HEK293 (cell line): Measurements from ENCODE around the gene PREX1.
A peak's percentile ranks its signal among the peaks of the same experiment; 100 is the strongest.

Experiments used
- AEBP2 ChIP-seq: fragments of 450-650 bp; formaldehyde crosslinking; IDR thresholded peaks from 2 replicates; pipeline ENCODE4 v1.5.1; 2016; ENCODE audit warnings: missing biosample characterization, missing genetic modification characterization, borderline replicate concordance
- ATF2 ChIP-seq: fragments of 450-650 bp; formaldehyde crosslinking; IDR thresholded peaks from 2 replicates; pipeline ENCODE4 v1.5.1; 2016; ENCODE audit warnings: missing biosample characterization, missing genetic modification characterization, low read depth
- GFI1B ChIP-seq: fragments of 450-650 bp; formaldehyde crosslinking; IDR thresholded peaks from 2 replicates; pipeline ENCODE4 v1.5.1; 2016; ENCODE audit warnings: missing biosample characterization, missing genetic modification characterization
- HOXA7 ChIP-seq: sonication (generic); formaldehyde crosslinking; IDR thresholded peaks from 2 replicates; pipeline ENCODE4 v1.8.1; 2022; ENCODE audit warnings: missing genetic modification reagents, borderline replicate concordance
- HOXC10 ChIP-seq: sonication (generic); formaldehyde crosslinking; IDR thresholded peaks from 2 replicates; pipeline ENCODE4 v1.8.1; 2023; ENCODE audit warnings: mild to moderate bottlenecking, missing genetic modification reagents
- MYNN ChIP-seq: fragments of 450-650 bp; formaldehyde crosslinking; IDR thresholded peaks from 2 replicates; pipeline ENCODE4 v1.5.1; 2016; ENCODE audit warnings: missing biosample characterization, missing genetic modification characterization, borderline replicate concordance
- ZBTB6 ChIP-seq: fragments of 450-650 bp; formaldehyde crosslinking; IDR thresholded peaks from 2 replicates; pipeline ENCODE4 v1.5.1; 2017; ENCODE audit warnings: missing biosample characterization, missing genetic modification characterization
- ZBTB7A ChIP-seq: fragments of 450-650 bp; formaldehyde crosslinking; IDR thresholded peaks from 2 replicates; pipeline ENCODE4 v1.5.1; 2016; ENCODE audit warnings: low read depth, missing biosample characterization, missing genetic modification characterization
- ZEB2 ChIP-seq: fragments of 450-650 bp; formaldehyde crosslinking; IDR thresholded peaks from 2 replicates; pipeline ENCODE4 v1.5.1; 2016; ENCODE audit warnings: missing biosample characterization, missing genetic modification characterization
- ZFHX2 ChIP-seq: fragments of 450-650 bp; formaldehyde crosslinking; conservative IDR thresholded peaks from 2 replicates; pipeline ENCODE4 v1.5.1; 2016; ENCODE audit warnings: missing biosample characterization, missing genetic modification characterization
- ZFP3 ChIP-seq: fragments of 450-650 bp; formaldehyde crosslinking; IDR thresholded peaks from 2 replicates; pipeline ENCODE4 v1.5.1; 2016; ENCODE audit warnings: low read depth, missing biosample characterization, missing genetic modification characterization
- ZFP41 ChIP-seq: fragments of 450-650 bp; formaldehyde crosslinking; IDR thresholded peaks from 2 replicates; pipeline ENCODE4 v1.5.1; 2016; ENCODE audit warnings: missing biosample characterization, missing genetic modification characterization, borderline replicate concordance
- ZNF146 ChIP-seq: fragments of 450-650 bp; formaldehyde crosslinking; IDR thresholded peaks from 2 replicates; pipeline ENCODE4 v1.5.1; 2016; ENCODE audit warnings: missing biosample characterization, missing genetic modification characterization
- ZNF157 ChIP-seq: fragments of 450-650 bp; formaldehyde crosslinking; IDR thresholded peaks from 2 replicates; pipeline ENCODE4 v1.5.1; 2016; ENCODE audit warnings: missing biosample characterization, missing genetic modification characterization
- ZNF174 ChIP-seq: fragments of 450-650 bp; formaldehyde crosslinking; IDR thresholded peaks from 2 replicates; pipeline ENCODE4 v1.5.0; 2017; ENCODE audit warnings: missing biosample characterization, mild to moderate bottlenecking, missing genetic modification characterization
- ZNF302 ChIP-seq: fragments of 450-650 bp; formaldehyde crosslinking; IDR thresholded peaks from 2 replicates; pipeline ENCODE4 v1.5.1; 2016; ENCODE audit warnings: missing biosample characterization, missing genetic modification characterization, low read depth
- ZNF37A ChIP-seq: fragments of 450-650 bp; IDR thresholded peaks from 2 replicates; pipeline ENCODE4 v1.5.1; 2018; ENCODE audit warnings: missing biosample characterization, missing genetic modification characterization
- ZNF394 ChIP-seq: fragments of 450-650 bp; formaldehyde crosslinking; IDR thresholded peaks from 2 replicates; pipeline ENCODE4 v1.5.1; 2016; ENCODE audit warnings: missing biosample characterization, missing genetic modification characterization, mild to moderate bottlenecking, moderate library complexity, borderline replicate concordance
- ZNF404 ChIP-seq: fragments of 450-650 bp; formaldehyde crosslinking; IDR thresholded peaks from 2 replicates; pipeline ENCODE4 v1.5.1; 2017; ENCODE audit warnings: missing biosample characterization, missing genetic modification characterization
- ZNF48 ChIP-seq: fragments of 450-650 bp; formaldehyde crosslinking; IDR thresholded peaks from 2 replicates; pipeline ENCODE4 v1.5.1; 2016; ENCODE audit warnings: missing biosample characterization, missing genetic modification characterization
- ZNF501 ChIP-seq: fragments of 450-650 bp; formaldehyde crosslinking; IDR thresholded peaks from 2 replicates; pipeline ENCODE4 v1.5.1; 2016; ENCODE audit warnings: missing biosample characterization, missing genetic modification characterization
- ZNF521 ChIP-seq: fragments of 450-650 bp; formaldehyde crosslinking; IDR thresholded peaks from 2 replicates; pipeline ENCODE4 v1.5.1; 2017; ENCODE audit warnings: missing biosample characterization, mild to moderate bottlenecking, missing genetic modification characterization
- ZNF561 ChIP-seq: fragments of 450-650 bp; IDR thresholded peaks from 2 replicates; pipeline ENCODE4 v1.5.1; 2018; ENCODE audit warnings: missing biosample characterization, missing genetic modification characterization, borderline replicate concordance
- ZNF624 ChIP-seq: fragments of 450-650 bp; formaldehyde crosslinking; IDR thresholded peaks from 2 replicates; pipeline ENCODE4 v1.5.1; 2017; ENCODE audit warnings: missing biosample characterization, missing genetic modification characterization
- ZNF704 ChIP-seq: fragments of 450-650 bp; formaldehyde crosslinking; IDR thresholded peaks from 2 replicates; pipeline ENCODE4 v1.5.1; 2016; ENCODE audit warnings: missing biosample characterization, missing genetic modification characterization
- ZNF785 ChIP-seq: fragments of 450-650 bp; formaldehyde crosslinking; IDR thresholded peaks from 2 replicates; pipeline ENCODE4 v1.5.1; 2016; ENCODE audit warnings: missing biosample characterization, missing genetic modification characterization
- TF ChIP-seq, protein P1 (sequence below): fragments of 450-650 bp; formaldehyde crosslinking; IDR thresholded peaks from 2 replicates; pipeline ENCODE4 v1.5.1; 2017; ENCODE audit warnings: missing biosample characterization, missing genetic modification characterization
- TF ChIP-seq, protein P2 (sequence below): fragments of 450-650 bp; formaldehyde crosslinking; IDR thresholded peaks from 2 replicates; pipeline ENCODE4 v1.5.1; 2016; ENCODE audit warnings: missing biosample characterization, missing genetic modification characterization
- TF ChIP-seq, protein P3 (sequence below): fragments of 450-650 bp; formaldehyde crosslinking; IDR thresholded peaks from 2 replicates; pipeline ENCODE4 v1.5.1; 2016; ENCODE audit warnings: missing biosample characterization, missing genetic modification characterization

The PREX1 gene

GRCh38 chr20:48827855-48828733, at the start of gene PREX1 (continued):
- TF ChIP-seq ZBTB7A (tag by site-specific recombination): no peak
- TF ChIP-seq ZFP3 (tag by site-specific recombination): no peak
- TF ChIP-seq ZNF521: no peak
- no peak for TF ChIP-seq HOXC10 (CRISPR knock-in tag)
- TF ChIP-seq GFI1B: no peak
- TF ChIP-seq ZNF146: no peak
- no peak for TF ChIP-seq ZNF394 (tag by site-specific recombination)
- TF ChIP-seq ZFHX2 (tag by site-specific recombination): no peak
- TF ChIP-seq ZNF404 (tag by site-specific recombination): no peak
- TF ChIP-seq ZNF704 (tag by site-specific recombination): no peak
- no peak for TF ChIP-seq ATF2 (tag by site-specific recombination)
- no peak for TF ChIP-seq ZFP41 (tag by site-specific recombination)
- TF ChIP-seq, protein P1, sequence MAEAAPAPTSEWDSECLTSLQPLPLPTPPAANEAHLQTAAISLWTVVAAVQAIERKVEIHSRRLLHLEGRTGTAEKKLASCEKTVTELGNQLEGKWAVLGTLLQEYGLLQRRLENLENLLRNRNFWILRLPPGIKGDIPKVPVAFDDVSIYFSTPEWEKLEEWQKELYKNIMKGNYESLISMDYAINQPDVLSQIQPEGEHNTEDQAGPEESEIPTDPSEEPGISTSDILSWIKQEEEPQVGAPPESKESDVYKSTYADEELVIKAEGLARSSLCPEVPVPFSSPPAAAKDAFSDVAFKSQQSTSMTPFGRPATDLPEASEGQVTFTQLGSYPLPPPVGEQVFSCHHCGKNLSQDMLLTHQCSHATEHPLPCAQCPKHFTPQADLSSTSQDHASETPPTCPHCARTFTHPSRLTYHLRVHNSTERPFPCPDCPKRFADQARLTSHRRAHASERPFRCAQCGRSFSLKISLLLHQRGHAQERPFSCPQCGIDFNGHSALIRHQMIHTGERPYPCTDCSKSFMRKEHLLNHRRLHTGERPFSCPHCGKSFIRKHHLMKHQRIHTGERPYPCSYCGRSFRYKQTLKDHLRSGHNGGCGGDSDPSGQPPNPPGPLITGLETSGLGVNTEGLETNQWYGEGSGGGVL (tag by site-specific recombination): no peak
- TF ChIP-seq ZNF501 (tag by site-specific recombination): no peak
- no peak for TF ChIP-seq HOXA7 (CRISPR knock-in tag)
- TF ChIP-seq ZBTB6 (tag by site-specific recombination): no peak
- TF ChIP-seq ZNF174 (tag by site-specific recombination): no peak
- no peak for TF ChIP-seq ZNF37A (tag by site-specific recombination)
- TF ChIP-seq AEBP2: no peak
- TF ChIP-seq MYNN: no peak
- TF ChIP-seq, protein P2, sequence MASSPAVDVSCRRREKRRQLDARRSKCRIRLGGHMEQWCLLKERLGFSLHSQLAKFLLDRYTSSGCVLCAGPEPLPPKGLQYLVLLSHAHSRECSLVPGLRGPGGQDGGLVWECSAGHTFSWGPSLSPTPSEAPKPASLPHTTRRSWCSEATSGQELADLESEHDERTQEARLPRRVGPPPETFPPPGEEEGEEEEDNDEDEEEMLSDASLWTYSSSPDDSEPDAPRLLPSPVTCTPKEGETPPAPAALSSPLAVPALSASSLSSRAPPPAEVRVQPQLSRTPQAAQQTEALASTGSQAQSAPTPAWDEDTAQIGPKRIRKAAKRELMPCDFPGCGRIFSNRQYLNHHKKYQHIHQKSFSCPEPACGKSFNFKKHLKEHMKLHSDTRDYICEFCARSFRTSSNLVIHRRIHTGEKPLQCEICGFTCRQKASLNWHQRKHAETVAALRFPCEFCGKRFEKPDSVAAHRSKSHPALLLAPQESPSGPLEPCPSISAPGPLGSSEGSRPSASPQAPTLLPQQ (tag by site-specific recombination): no peak
- TF ChIP-seq, protein P3, sequence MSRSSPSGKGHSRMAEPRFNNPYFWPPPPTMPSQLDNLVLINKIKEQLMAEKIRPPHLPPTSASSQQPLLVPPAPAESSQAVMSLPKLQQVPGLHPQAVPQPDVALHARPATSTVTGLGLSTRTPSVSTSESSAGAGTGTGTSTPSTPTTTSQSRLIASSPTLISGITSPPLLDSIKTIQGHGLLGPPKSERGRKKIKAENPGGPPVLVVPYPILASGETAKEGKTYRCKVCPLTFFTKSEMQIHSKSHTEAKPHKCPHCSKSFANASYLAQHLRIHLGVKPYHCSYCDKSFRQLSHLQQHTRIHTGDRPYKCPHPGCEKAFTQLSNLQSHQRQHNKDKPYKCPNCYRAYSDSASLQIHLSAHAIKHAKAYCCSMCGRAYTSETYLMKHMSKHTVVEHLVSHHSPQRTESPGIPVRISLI (tag by site-specific recombination): no peak
- no peak for TF ChIP-seq ZNF624
- TF ChIP-seq ZEB2 (tag by site-specific recombination): 0 out of 2 replicates have a peak, but pooled peaks have one; percentile 47
- no peak for TF ChIP-seq ZNF157
- no peak for TF ChIP-seq ZNF48 (tag by site-specific recombination)
- TF ChIP-seq ZNF785: peak; percentile 29; the same call in 1 of the 2 replicates
- peak; percentile 98 for TF ChIP-seq ZNF561 (tag by site-specific recombination)
- no peak for TF ChIP-seq ZNF302 (tag by site-specific recombination)
